NCI-H128 (cell line): ENCODE measurements around the gene TEX26.

Experiments used
- DNase-seq: peaks from one replicate; lab custom pipeline; 2025; ENCODE audit not compliant: unreplicated experiment; lab: John Stamatoyannopoulos, UW

TEX26 gene

DNA sequence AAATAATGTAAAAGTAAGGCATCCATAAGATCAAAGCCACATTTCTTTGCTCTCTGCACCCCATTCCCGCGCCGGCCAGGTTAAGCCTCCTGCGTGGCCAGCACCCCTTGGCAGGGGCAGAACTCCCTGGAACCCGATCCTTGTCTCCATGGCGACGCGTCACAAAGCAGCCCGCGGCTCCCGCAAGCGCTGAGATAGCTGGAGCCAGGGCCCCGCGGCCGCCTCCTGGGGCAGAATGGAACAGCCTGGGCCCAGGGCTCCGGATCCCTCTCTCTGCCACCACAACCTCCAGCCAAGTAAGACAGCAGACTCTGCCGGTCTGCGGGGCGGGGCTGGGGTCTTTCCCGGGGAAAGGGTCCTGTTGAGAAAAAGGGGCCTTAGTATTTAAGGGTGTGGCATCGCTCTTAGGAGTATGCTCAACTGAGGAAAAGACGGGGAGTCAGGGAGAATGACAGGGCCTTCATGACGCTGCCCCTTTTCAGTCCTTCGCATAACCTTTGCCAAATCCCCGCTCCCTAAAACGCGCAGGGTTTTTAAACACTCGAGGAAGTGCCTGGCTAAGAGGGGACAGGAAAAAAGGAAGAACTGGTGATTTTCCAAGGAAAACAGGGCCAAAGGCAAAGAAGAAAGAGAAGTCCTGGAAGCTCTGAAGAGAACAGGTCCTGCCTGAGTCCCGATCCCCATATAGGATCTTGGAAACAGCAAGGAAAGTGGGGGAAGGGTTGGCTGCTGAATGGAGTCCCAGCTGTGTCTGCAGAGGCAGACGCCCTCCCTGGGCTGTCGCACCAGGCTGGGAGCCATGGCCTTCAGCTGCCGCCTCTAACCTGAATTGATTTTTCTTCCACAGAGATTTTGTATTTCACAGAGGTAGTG lies at the start of gene TEX26:
TSS of gene TEX26 (plus strand) at position 176 of the 873 bp plus-strand sequence. CDS start at position 236, 60 bp downstream.
- no peak for DNase-seq

GRCh38 chr13:30882996-30883766 lies 49.3 kb upstream of the TEX26 start:
- no peak for DNase-seq

GRCh38 chr13:30884543-30884942 lies 47.9 kb upstream of the TEX26 start:
- DNase-seq = no peak

GRCh38 chr13:30889196-30889690 lies 43.2 kb upstream of the TEX26 start:
- no peak for DNase-seq

DNA sequence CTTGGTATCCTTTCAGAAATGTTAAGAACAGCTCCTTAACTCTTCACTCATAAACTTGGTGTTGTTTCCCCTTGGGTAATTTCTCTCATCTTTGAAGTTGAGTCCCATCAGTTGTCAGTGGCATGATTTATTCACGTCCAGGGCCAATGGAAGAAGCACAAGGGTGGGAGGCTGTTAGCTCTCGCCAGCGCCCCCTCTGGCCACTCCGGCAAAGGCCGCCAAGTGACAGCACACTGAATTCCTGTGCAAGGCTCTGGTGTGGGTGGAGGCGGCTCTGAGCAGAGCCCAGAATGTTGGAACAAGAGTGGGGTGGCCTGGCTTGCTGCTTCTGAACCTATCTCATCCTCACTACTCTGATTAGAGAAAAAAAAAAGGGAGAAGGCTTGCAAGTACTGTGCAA lies 39.5 kb upstream of the TEX26 start:
- no peak for DNase-seq

DNA sequence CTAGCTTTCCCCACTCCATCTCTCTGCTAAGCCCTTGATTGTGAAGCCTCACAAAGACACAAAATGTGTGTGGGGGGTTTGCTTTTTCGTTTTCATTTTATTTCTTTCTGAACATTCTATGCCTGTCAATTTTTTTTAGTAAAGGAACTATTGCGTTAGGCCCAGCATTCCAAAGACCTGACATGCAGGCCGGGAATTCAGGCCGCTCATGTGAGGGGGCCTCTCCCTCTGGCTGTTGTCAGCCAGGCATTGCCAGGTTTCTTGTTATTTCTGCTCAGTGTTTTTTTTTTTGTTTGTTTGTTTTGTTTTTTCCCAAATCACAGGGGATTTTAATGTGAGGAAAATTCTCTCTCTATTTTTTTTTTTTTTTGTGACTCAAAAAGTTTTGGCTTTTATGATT lies 36.7 kb upstream of the TEX26 start:
- DNase-seq = no peak

- no peak for DNase-seq
These were observed 34.4 kb upstream of the TEX26 start for GRCh38 chr13:30898070-30898469.

DNA sequence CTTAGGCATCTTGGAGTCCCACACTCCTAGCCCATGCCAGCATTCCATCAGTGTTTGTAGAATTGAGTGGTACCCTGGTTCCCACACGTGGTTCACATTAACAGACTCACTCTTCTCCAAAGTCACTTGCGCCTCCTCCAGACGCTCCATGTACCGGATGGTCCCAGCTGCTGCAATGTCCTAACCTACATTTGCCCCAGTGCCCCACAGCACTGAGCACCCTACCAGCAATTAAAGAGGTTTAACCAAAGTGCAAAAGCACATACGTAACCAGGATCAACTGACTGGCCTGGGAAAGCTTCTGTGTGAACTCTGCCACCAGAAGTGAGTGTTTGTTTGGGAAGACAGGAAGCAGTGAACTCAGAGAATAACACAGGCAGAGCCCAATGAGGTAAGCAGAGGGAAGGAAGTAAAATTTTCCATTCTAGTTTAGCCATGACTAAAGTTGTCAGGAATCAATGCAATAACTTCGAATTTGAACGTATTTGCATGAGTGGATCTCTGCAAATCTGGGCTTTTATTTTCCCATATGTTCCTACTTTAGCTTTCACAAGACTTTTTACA lies 33.7 kb upstream of the TEX26 start:
- DNase-seq = no peak

DNA sequence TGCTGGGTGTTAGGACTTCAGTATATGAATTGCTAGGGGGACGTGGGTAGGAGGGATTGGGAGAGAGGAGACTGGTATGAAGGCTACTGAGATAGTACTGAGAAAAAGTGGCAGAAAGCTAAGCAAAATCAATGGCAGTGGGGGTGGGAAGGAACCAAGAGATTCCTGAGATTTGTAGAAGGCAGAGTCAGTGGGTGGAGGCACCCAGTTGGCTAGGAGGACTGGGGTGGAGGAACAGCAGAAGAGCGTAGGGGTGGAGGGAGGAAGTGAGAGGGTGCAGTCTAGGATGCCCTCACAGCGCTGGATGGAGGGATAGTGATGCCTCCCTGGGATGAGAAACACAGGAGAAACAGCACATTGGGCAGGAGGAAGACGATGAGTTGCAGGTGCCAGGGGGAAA lies 32.0 kb upstream of the TEX26 start:
- DNase-seq = no peak

DNA sequence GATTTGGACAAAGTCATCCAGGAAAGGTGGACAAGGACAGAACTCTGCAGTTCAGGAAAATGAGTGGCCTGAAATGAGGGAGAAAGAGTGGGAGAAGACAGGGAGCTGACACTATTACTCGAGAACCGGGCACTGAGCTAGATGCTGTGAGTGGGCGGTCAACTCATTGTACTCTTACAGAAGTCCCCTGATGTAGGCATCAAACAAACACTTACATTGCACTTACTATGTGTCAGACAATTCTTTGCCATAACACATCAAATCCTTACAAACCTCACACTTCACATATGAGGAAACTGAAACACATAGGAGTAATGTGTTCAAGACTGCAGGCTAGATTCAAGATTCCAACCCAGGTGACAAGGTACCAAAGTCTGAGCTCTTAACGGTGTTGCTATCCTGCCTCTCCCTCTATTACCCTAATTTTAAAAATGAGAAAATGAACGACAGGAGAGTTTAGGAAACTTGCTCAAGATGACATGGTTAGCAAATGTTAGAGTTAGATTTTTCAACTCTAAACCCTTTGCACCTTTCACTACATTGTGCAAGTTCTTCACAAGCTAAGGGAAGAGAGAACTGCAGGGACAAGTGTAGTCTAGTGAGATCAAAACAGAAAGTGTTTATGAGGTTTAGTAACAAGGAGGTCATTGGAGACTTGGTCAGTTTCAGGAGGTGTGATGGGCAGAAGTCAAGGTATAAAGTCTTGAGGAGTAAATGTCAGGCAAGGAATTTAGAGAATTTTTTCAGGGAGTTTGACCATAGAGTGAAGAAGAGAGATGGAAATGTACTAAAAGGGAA lies 31.3 kb upstream of the TEX26 start:
- DNase-seq = no peak

GRCh38 chr13:30904043-30904442 lies 28.4 kb upstream of the TEX26 start:
- no peak for DNase-seq

DNA sequence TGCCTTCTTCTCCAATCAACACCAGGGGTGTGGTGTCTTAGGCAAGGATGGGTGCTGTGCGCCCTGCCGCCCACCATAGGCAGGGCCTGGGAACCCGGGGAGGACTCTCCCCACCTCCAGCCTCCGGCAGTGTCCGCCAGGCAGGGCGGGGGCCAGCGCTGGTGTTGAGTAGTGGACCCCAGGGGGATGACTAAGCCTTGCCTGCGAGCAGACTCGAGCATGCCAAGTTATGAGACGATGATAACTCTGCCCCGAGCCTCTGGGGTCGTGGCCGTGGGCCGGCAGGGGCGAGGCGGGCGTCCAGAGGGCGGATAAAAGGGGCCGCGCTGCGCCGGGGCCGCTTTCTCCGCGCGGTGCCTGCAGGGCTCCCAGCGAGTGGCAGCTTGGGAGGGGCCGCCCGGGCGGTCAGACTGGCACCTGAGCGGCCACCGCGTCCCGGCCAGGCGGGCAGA lies 26.5 kb upstream of the TEX26 start, which contains the start of gene MEDAG:
TSS of gene MEDAG (plus strand) at position 340 of the 452 bp plus-strand sequence. CDS start 245 bp downstream, outside the sequence.
- DNase-seq = no peak

- no peak for DNase-seq
These were observed 25.9 kb upstream of the TEX26 start for GRCh38 chr13:30906411-30907051.

DNA sequence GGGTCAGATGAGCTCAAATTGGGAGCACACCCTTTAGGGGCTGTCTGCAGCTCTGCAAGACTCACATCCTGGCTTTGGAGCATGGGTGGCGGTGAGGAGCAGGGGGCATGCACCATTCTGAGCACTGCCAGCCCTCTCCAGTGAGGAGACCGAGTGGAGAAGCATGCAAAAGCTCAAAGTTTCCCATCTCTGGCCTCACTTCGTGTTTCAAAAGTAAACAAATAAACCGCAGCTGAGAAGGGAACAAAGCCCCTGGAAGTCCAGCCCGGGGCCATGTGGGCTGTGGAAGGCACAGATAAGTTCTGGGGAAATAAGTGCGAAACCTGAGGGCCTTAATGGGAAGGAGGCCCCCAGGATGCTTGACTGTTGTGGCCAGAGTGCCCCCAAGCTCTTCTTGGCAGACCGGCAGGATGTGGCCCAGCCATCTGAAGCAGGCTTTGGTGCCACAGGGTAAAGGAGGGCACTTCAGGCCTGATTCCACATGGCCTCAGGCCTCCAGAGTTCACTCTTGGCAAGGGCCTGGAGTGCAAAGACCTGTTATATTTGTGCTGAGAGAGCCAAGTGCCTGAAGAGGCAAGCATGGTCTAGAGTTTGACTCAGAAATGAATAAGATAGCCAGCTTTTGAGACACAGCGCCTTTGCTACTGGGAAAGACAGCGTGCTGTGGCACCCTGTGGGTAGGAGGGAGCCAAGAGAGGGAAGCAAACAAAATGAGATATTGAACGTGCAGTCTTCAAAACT lies 25.2 kb upstream of the TEX26 start:
- DNase-seq = no peak

DNA sequence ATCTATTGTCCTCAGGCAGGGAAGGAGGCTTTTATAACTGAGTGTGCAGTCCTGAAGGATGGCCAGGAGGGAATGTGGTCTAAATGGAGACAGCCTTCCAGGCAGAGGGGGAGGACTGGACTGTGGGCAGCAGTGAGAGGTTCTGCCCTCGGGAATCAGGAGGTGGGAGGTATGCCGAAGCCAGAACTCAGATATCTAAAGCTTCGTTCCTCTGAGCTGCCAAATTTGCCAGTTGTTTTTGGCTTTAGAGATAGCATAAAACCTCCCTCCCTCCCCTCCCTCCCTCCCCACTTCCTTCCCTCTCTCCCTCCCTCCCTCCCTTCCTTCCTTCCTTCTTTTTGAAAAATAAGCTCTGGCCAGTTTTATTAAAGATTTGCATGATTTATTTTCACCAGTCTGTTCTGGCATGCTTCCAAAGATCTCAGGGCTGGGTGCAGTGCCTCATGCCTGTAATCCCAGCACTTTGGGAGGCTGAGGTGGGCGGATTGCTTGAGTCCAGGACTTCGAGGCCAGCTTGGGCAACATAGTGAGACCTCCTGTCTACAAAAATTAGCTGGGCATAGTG lies 24.0 kb upstream of the TEX26 start:
- DNase-seq = no peak

GRCh38 chr13:30910676-30911075 lies 21.8 kb upstream of the TEX26 start:
- no peak for DNase-seq

DNA sequence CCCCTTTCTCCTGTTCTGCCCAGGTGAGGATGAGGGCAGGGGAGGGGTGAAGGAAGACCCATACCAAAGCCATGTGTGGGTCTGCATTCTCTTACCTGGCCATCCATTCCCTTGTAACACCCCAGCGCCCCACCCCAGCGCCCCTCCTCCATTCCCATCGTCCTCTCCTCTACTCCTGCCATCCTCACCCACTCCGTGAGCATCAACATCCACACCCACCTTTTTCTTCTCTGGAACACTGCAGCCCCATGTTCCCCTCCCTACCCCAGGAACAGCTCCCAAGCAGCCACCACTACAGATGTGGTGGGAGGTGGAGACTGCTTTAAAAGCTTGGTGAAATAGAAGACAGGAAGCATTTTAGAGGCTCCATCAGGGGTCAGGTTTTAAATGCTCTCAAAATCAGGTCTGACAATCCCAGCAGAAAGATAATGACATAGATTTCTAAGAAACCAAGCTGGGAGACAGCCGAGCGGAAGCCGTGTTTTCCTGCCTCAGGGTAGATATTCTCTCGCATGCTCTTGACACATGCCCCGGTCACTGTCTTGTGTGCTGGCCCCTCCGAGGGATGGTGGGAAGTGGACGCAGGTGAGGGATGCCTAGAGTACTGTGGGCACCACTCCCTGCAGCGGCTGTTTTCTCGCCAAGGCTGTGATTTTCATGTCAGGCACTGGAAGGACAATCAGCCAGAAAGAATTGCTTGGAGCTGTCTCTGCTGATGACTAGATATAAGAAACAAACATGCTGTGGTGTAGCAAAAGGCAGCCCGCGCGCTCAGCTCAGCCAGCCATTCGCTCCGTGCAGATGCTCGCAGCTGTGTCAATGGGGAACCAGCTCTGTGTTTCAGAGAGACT lies 16.5 kb upstream of the TEX26 start:
- DNase-seq = no peak

- DNase-seq = no peak
These were observed 15.5 kb upstream of the TEX26 start for GRCh38 chr13:30916991-30917390.
